HCT116 (cell line): Measurements from ENCODE around the gene CHRNE. TPM values are rescaled to one million over a fixed set of nuclear protein-coding genes. Genes with fewer than 3 reads are reported as not detected.

Experiments used
- ATAC-seq: fragments of 200-7000 bp; cut with Tn5 transposase; 2 replicates; pipeline ENCODE4 v1.9.1; 2020; ENCODE audit warnings: mild to moderate bottlenecking, moderate library complexity
- BruUV-seq: library from RNA; stranded (reverse); fragments of 400-500 nt; replicated peaks from 2 replicates; lab custom pipeline; 2021; lab: Mats Ljungman, UMichigan
- CTCF ChIA-PET: fragments of 300-600 bp; sonication (Branson Sonifier 250); formaldehyde crosslinking; loops from one replicate; lab custom pipeline; 2021; ENCODE audit warnings: antibody characterized with exemption; lab: Charles Lee
- POLR2A ChIA-PET: fragments of 300-600, 350-600 bp; sonication (Branson Sonifier 250); formaldehyde crosslinking; loops from one replicate; lab custom pipeline; 2021; ENCODE audit warnings: antibody characterized with exemption; lab: Charles Lee
- RAD21 ChIA-PET, 2 experiments: fragments of 300-600 bp; sonication (Branson Sonifier 250); formaldehyde crosslinking; loops; one replicate each; lab custom pipeline; 2023; ENCODE audit warnings: low total read pairs in 2 of 2; ENCODE audit not compliant: uncharacterized antibody in 2 of 2, unreplicated experiment in 2 of 2, low non-redundant PET in 1 of 2; lab: Charles Lee
- DNase-seq: peaks from one replicate; pipeline ENCODE4 v3.0.0-alpha.2; 2010; ENCODE audit warnings: low read depth, low spot score
- H2AFZ ChIP-seq: fragments of 200-600 bp; shearing (Covaris generic), sonication (generic); 2 replicates; pipeline ENCODE4 v1.6.1; 2017; ENCODE audit warnings: low read depth, mixed run types, mixed read lengths, antibody characterized with exemption, low read length; ENCODE audit not compliant: poor library complexity, severe bottlenecking
- H3K27ac ChIP-seq: 2 replicates; pipeline ENCODE4 v1.5.1; 2012; ENCODE audit warnings: low read depth, low read length
- H3K27me3 ChIP-seq: fragments of 200-600 bp; sonication (generic); 2 replicates; pipeline ENCODE4 v1.6.1; 2016; ENCODE audit warnings: mixed run types, low read length, mixed read lengths; ENCODE audit not compliant: insufficient read depth
- H3K36me3 ChIP-seq, 2 experiments: fragments of 200-500 bp in 1 of 2; fragments of 200-600 bp in 1 of 2; sonication (Bioruptor generic) in 1 of 2; sonication (generic) in 1 of 2; 2 replicates each; pipeline versions ENCODE4 v1.5.1 to v1.6.1; 2014 to 2016; ENCODE audit warnings: low read length in 2 of 2, inconsistent platforms in 1 of 2, mixed read lengths in 1 of 2, mixed run types in 1 of 2; ENCODE audit not compliant: insufficient read depth in 2 of 2, control insufficient read depth in 1 of 2
- H3K4me1 ChIP-seq, 2 experiments: fragments of 200-600 bp in 1 of 2; sonication (generic) in 1 of 2; 2 replicates each; pipeline versions ENCODE4 v1.5.1 to v1.6.1; 2012 to 2017; ENCODE audit warnings: low read length in 2 of 2, inconsistent platforms in 1 of 2, mild to moderate bottlenecking in 1 of 2, mixed read lengths in 1 of 2, mixed run types in 1 of 2, moderate library complexity in 1 of 2; ENCODE audit not compliant: insufficient read depth in 2 of 2, control insufficient read depth in 1 of 2
- H3K4me2 ChIP-seq: fragments of 200-600 bp; sonication (generic); 2 replicates; pipeline ENCODE4 v1.6.1; 2017; ENCODE audit warnings: mixed run types, low read length, mixed read lengths
- H3K4me3 ChIP-seq, 2 experiments: fragments of 200-600 bp in 1 of 2; sonication (generic) in 1 of 2; replicated peaks in 1 of 2; 2 replicates each; pipeline ENCODE4 v1.5.1; 2011 to 2016; ENCODE audit warnings: low read length in 2 of 2, control low read depth in 1 of 2, low read depth in 1 of 2, mild to moderate bottlenecking in 1 of 2, mixed read lengths in 1 of 2, mixed run types in 1 of 2
- H3K79me2 ChIP-seq: fragments of 200-600 bp; sonication (generic); 2 replicates; pipeline ENCODE4 v1.6.1; 2017; ENCODE audit warnings: mild to moderate bottlenecking, mixed run types, low read length, moderate library complexity, mixed read lengths; ENCODE audit not compliant: insufficient read depth
- H3K9ac ChIP-seq: fragments of 200-600 bp; sonication (generic); 2 replicates; pipeline ENCODE4 v1.6.1; 2016; ENCODE audit warnings: low read length, mixed read lengths
- H3K9me2 ChIP-seq: fragments of 200-600 bp; sonication (generic), shearing (Covaris generic); 2 replicates; pipeline ENCODE4 v1.6.1; 2017; ENCODE audit warnings: mixed run types, mild to moderate bottlenecking, moderate library complexity; ENCODE audit not compliant: insufficient read depth
- H3K9me3 ChIP-seq, 2 experiments: fragments of 200-500 bp in 1 of 2; fragments of 200-600 bp in 1 of 2; sonication (Bioruptor generic) in 1 of 2; sonication (generic) in 1 of 2; 2 replicates each; pipeline ENCODE4 v1.6.1; 2014 to 2017; ENCODE audit warnings: low read length in 2 of 2, mixed read lengths in 2 of 2, inconsistent platforms in 1 of 2, low read depth in 1 of 2, mild to moderate bottlenecking in 1 of 2, mixed run types in 1 of 2, moderate library complexity in 1 of 2; ENCODE audit not compliant: control insufficient read depth in 1 of 2, insufficient read depth in 1 of 2
- H4K20me1 ChIP-seq: fragments of 200-600 bp; sonication (generic), shearing (Covaris generic); 2 replicates; pipeline ENCODE4 v1.6.1; 2017; ENCODE audit warnings: mixed run types, mild to moderate bottlenecking, moderate library complexity; ENCODE audit not compliant: insufficient read depth
- CBX3 ChIP-seq: IDR thresholded peaks from 2 replicates; pipeline ENCODE4 v1.6.1; 2012; ENCODE audit warnings: low read depth
- CEBPB ChIP-seq: IDR thresholded peaks from 2 replicates; pipeline ENCODE4 v1.6.1; 2012; ENCODE audit warnings: low read depth
- EGR1 ChIP-seq: IDR thresholded peaks from 2 replicates; pipeline ENCODE4 v1.6.1; 2012; ENCODE audit warnings: low read depth
- EZH2 ChIP-seq: fragments of 200-600 bp; sonication (generic); IDR thresholded peaks from 2 replicates; pipeline ENCODE4 v1.6.1; 2017; ENCODE audit warnings: antibody characterized with exemption, mixed run types
- EZH2phosphoT487 ChIP-seq: fragments of 200-600 bp; IDR thresholded peaks from 2 replicates; pipeline ENCODE4 v1.6.1; 2018; ENCODE audit warnings: antibody characterized with exemption, borderline replicate concordance
- FOSL1 ChIP-seq: IDR thresholded peaks from 2 replicates; pipeline ENCODE4 v1.6.1; 2012; ENCODE audit warnings: low read depth
- POLR2A ChIP-seq: IDR thresholded peaks from 2 replicates; pipeline ENCODE4 v1.7.0; 2011; ENCODE audit warnings: borderline replicate concordance; ENCODE audit not compliant: insufficient read depth, insufficient read length; ENCODE audit errors: extremely low read depth
- POLR2AphosphoS5 ChIP-seq: IDR thresholded peaks from 2 replicates; pipeline ENCODE4 v1.6.1; 2011; ENCODE audit warnings: mild to moderate bottlenecking, low read depth, low read length, moderate library complexity
- REST ChIP-seq: IDR thresholded peaks from 2 replicates; pipeline ENCODE4 v1.6.1; 2012; ENCODE audit warnings: low read depth
- SP1 ChIP-seq: IDR thresholded peaks from 2 replicates; pipeline ENCODE4 v1.6.1; 2012; ENCODE audit warnings: low read depth
- SRF ChIP-seq: IDR thresholded peaks from 2 replicates; pipeline ENCODE4 v1.6.1; 2012; ENCODE audit warnings: low read depth
- TCF7L2 ChIP-seq: IDR thresholded peaks from 2 replicates; pipeline ENCODE4 v1.7.0; 2011; ENCODE audit warnings: borderline replicate concordance, inconsistent platforms; ENCODE audit not compliant: insufficient read depth, insufficient read length; ENCODE audit errors: extremely low read depth
- YY1 ChIP-seq: IDR thresholded peaks from 2 replicates; pipeline ENCODE4 v1.6.1; 2011; ENCODE audit warnings: low read length, low read depth, moderate library complexity, mild to moderate bottlenecking; ENCODE audit not compliant: insufficient replicate concordance; ENCODE audit errors: extremely low read depth
- ZNF274 ChIP-seq: fragments of 200-500 bp; sonication (Bioruptor generic); IDR thresholded peaks from 2 replicates; pipeline ENCODE4 v1.6.1; 2014; ENCODE audit warnings: mild to moderate bottlenecking, low read depth, low read length, inconsistent platforms
- intact Hi-C: fragments of 100-400 bp; cut with micrococcal nuclease; formaldehyde crosslinking; loops from 2 replicates; pipeline ENCODE4 v1.10.0; 2022
- total RNA-seq: library from RNA; stranded (reverse); gene quantifications from one replicate; pipeline ENCODE4 v1.2.1, GENCODE V29; 2021; ENCODE audit not compliant: unreplicated experiment
- TF ChIP-seq, protein P1 (sequence below): IDR thresholded peaks from 2 replicates; pipeline ENCODE4 v1.6.1; 2012

Gene CHRNE
- total RNA-seq, 1 experiment from 2014 or later, result 0.30 TPM

DNA sequence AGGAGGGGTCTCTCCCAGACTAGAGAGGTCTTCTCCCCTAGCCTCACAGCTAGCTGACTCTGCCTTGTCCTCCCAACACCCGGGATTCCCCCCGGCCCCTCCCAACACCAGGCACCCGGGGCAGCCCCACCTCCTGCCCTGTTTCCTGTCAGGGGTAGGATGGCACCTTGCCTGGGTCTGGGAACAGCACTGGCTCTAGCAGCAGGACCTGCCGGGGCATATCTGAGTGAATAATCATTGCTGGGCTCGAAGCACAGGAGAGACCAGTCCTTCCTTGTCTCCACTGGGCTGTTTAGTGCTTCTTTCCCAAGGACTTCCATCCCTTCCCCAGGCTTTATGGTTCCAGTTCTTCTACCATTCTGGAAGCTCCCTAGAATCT is 44.0 kb downstream of the CHRNE start:
- Histone ChIP-seq H3K9me3 (no peaks in the 10 kb centered on the region), H4K20me1 (no peaks in the 10 kb centered on the region), H3K4me3 (no peak overlapping the region), H3K9ac (no peak overlapping the region), H3K9me2 (no peaks in the 10 kb centered on the region), H3K4me2 (peak overlapping the region; percentile 35), H3K4me1 (peaks cover 12 to 30% of the 10 kb centered on the region in 2 experiments; a peak in 3 of 4 replicates), H2AFZ (no peak overlapping the region), H3K36me3 (no peaks in the 10 kb centered on the region), H3K79me2 (peaks cover 64% of the 10 kb centered on the region), H3K27ac (peak overlapping the region; percentile 28; the same call in 1 of the 2 replicates), H3K27me3 (no peaks in the 10 kb centered on the region)
- no peak for DNase-seq
- ChIA-PET RAD21 (interaction anchor here in 1 of 2 experiments (0.5 kb wide), 1 partner anchor 24 kb away, joined by 3 read pairs; no protein-coding TSS in a partner anchor), POLR2A (no interaction called here), CTCF (no interaction called here)
- BruUV-seq, result no TSS peak
- no peak for TF ChIP-seq TCF7L2
- TF ChIP-seq, protein P1, sequence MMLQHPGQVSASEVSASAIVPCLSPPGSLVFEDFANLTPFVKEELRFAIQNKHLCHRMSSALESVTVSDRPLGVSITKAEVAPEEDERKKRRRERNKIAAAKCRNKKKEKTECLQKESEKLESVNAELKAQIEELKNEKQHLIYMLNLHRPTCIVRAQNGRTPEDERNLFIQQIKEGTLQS, result no peak
- intact Hi-C loops, result no loop called here
- peak; percentile 65 for ATAC-seq

GRCh38 chr17:4858068-4858881 is 44.6 kb downstream of the CHRNE start:
- peak overlapping the region; percentile 28; the same call in 1 of the 2 replicates for H3K27ac ChIP-seq
- H3K79me2 ChIP-seq, result peaks cover 67% of the 10 kb centered on the region
- ChIA-PET POLR2A (interaction anchor here (1.2 to 1.3 kb wide), 3 partner anchors 10 to 21 kb away, joined by 3 to 4 read pairs (median 4); no protein-coding TSS in a partner anchor), RAD21 (interaction anchor here in 1 of 2 experiments (0.5 kb wide), 2 partner anchors 10 to 25 kb away, joined by 3 read pairs; no protein-coding TSS in a partner anchor), CTCF (no interaction called here)
- H3K9ac ChIP-seq, result no peak overlapping the region
- H3K36me3 ChIP-seq, result no peaks in the 10 kb centered on the region
- peaks cover 12 to 36% of the 10 kb centered on the region in 2 experiments; a peak in 3 of 4 replicates for H3K4me1 ChIP-seq
- DNase-seq (no peak), ATAC-seq (peak; percentile 20; the same call in 1 of the 2 replicates)
- H3K27me3 ChIP-seq, result no peaks in the 10 kb centered on the region
- H3K9me2 ChIP-seq, result no peaks in the 10 kb centered on the region
- no TSS peak for BruUV-seq
- no peaks in the 10 kb centered on the region for H4K20me1 ChIP-seq
- intact Hi-C loops, result no loop called here
- H3K9me3 ChIP-seq, result no peaks in the 10 kb centered on the region
- H2AFZ ChIP-seq, result no peak overlapping the region
- H3K4me2 ChIP-seq, result peak overlapping the region; percentile 35
- H3K4me3 ChIP-seq, result no peak overlapping the region
- no peak for TF ChIP-seq CEBPB
- no peak for TF ChIP-seq YY1
- TF ChIP-seq, protein P1, result no peak
- no peak for TF ChIP-seq EZH2phosphoT487
- TF ChIP-seq REST, result no peak
- no peak for TF ChIP-seq FOSL1
- TF ChIP-seq CBX3, result no peak
- TF ChIP-seq EZH2, result no peak
- TF ChIP-seq SP1, result no peak
- TF ChIP-seq POLR2A, result no peak
- TF ChIP-seq SRF, result no peak
- no peak for TF ChIP-seq EGR1
- no peak for TF ChIP-seq ZNF274
- no peak for TF ChIP-seq TCF7L2
- no peak for TF ChIP-seq POLR2AphosphoS5
